SH-SY5Y (cell line): ENCODE data around the gene SPESP1.

Experiments used
- GATA2 ChIP-seq: IDR thresholded peaks from 2 replicates; pipeline ENCODE4 v1.6.1; 2011; ENCODE audit warnings: mild to moderate bottlenecking, low read depth, low read length
- GATA3 ChIP-seq: IDR thresholded peaks from 2 replicates; pipeline ENCODE4 v1.6.1; 2011; ENCODE audit warnings: low read depth, mild to moderate bottlenecking, low read length, moderate library complexity

DNA sequence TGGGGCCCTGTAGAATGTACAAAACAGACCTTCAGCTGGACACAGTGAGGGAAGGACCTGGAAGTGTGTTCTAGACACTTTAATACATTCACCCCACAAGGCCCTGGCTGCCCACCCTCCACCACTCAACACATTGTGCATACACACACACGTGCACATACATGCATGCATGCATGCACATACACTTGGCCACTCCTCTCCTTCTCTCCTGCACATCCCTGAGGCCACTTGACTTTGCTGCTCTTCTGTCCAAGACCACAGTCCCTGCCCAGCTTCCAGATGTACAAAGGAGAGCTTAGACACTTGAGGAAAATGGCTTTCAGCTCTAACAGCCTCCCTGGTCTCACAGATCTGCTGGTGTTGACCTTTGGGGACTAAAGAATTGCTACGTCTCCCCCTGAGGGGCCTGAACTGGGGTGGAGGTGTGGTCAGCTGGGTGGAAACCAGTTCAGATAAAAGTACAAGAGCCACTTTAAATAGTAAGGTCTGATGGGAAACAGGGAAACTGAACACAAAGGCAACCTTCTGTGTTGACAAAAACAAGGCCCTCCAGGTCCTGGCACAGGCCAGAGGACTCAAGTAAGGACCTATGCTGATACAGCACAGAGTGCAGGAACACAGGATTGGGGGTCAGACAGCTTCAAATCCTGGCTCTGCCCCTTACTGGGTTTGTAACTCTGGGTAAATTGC is 59.4 kb downstream of the SPESP1 start:
- no peak for TF ChIP-seq GATA2
- no peak for TF ChIP-seq GATA3
